OCI-LY3 (cell line): ENCODE data around the gene FBN2.

Experiments used
- EZH2phosphoT487 ChIP-seq: fragments of 200-600 bp; shearing (Covaris generic); IDR thresholded peaks from 2 replicates; pipeline ENCODE4 v1.6.1; 2018; ENCODE audit warnings: antibody characterized with exemption, mixed run types, low read depth
- TF ChIP-seq, protein P1 (sequence below): fragments of 200-600, 300-600 bp; sonication (generic); IDR thresholded peaks from 2 replicates; pipeline ENCODE4 v1.5.1; 2014; ENCODE audit warnings: antibody characterized with exemption, low read length, low read depth

DNA sequence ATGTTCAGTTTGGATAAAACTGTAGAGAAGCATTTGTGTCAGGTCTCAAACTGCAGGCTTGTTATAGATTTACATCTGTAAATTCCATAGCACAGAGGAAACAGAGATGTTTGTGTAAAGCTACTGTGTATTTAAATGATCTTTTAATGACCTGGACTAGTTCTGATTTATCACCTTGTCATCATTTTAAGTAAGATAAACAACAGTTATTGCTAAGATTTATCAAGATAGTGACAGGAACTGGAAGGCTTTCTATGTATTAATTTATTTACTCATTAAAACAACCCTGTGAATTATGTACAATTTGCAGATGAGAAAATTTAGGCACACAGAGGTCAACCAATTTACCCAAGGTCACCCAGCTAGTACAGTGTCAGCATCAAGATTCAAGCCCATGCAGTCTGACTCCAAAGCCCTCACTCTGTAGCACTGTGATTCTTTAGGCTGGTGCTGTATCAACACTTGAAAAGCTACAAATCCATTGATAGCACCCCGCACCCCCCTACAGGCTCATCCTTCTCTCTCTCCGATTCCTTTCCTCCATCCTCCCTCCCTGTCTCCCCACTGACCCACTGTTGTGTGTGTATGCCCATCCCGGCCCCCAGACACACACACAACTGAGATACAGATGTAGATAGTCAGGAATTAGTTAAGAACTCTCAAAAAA is 184.5 kb downstream of the FBN2 start:
- TF ChIP-seq, protein P1, sequence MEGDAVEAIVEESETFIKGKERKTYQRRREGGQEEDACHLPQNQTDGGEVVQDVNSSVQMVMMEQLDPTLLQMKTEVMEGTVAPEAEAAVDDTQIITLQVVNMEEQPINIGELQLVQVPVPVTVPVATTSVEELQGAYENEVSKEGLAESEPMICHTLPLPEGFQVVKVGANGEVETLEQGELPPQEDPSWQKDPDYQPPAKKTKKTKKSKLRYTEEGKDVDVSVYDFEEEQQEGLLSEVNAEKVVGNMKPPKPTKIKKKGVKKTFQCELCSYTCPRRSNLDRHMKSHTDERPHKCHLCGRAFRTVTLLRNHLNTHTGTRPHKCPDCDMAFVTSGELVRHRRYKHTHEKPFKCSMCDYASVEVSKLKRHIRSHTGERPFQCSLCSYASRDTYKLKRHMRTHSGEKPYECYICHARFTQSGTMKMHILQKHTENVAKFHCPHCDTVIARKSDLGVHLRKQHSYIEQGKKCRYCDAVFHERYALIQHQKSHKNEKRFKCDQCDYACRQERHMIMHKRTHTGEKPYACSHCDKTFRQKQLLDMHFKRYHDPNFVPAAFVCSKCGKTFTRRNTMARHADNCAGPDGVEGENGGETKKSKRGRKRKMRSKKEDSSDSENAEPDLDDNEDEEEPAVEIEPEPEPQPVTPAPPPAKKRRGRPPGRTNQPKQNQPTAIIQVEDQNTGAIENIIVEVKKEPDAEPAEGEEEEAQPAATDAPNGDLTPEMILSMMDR, result no peak
- TF ChIP-seq EZH2phosphoT487, result no peak
